Parathyroid adenoma (tissue), 2 donors: Measurements from ENCODE around the gene TMPRSS6.

Source experiments
- H2AFZ ChIP-seq: fragments of 300-600 bp; sonication (generic); one replicate; pipeline ENCODE4 v1.7.0; 2017; ENCODE audit warnings: antibody characterized with exemption, mild to moderate bottlenecking
- H3K27ac ChIP-seq: fragments of 300-600 bp; sonication (generic); one replicate; pipeline ENCODE4 v1.7.0; 2017
- H3K27me3 ChIP-seq: fragments of 300-600 bp; sonication (generic); one replicate; pipeline ENCODE4 v1.7.0; 2017; ENCODE audit warnings: low read length; ENCODE audit not compliant: control insufficient read depth, insufficient read depth
- H3K36me3 ChIP-seq: fragments of 300-600 bp; sonication (generic); one replicate; pipeline ENCODE4 v1.7.0; 2017; ENCODE audit warnings: low read length; ENCODE audit not compliant: control insufficient read depth, insufficient read depth
- H3K4me1 ChIP-seq: fragments of 300-600 bp; sonication (generic); one replicate; pipeline ENCODE4 v1.7.0; 2017; ENCODE audit warnings: control low read depth
- H3K4me2 ChIP-seq: fragments of 300-600 bp; sonication (generic); one replicate; pipeline ENCODE4 v1.7.0; 2017; ENCODE audit warnings: low read length
- H3K4me3 ChIP-seq: fragments of 300-600 bp; sonication (generic); one replicate; pipeline ENCODE4 v1.7.0; 2017; ENCODE audit warnings: low read depth, low read length
- H3K79me2 ChIP-seq: fragments of 300-600 bp; sonication (generic); one replicate; pipeline ENCODE4 v1.7.0; 2017; ENCODE audit warnings: control low read depth
- H3K9ac ChIP-seq: fragments of 300-600 bp; sonication (generic); one replicate; pipeline ENCODE4 v1.7.0; 2017; ENCODE audit warnings: mild to moderate bottlenecking
- H3K9me3 ChIP-seq: fragments of 300-600 bp; sonication (generic); one replicate; pipeline ENCODE4 v1.7.0; 2017; ENCODE audit warnings: low read length; ENCODE audit not compliant: control insufficient read depth
- TF ChIP-seq, protein P1 (sequence below): fragments of 300-600 bp; sonication (generic); IDR thresholded peaks from one replicate; pipeline ENCODE4 v1.7.0; 2017; ENCODE audit warnings: antibody characterized with exemption, mild to moderate bottlenecking
- donor health status: primary hyperparathyroidism.

TMPRSS6 gene

GRCh38 chr22:37128555-37129281 is 19.2 kb upstream of the TMPRSS6 start:
- Histone ChIP-seq H2AFZ (no peak overlapping the region), H3K27ac (no peak overlapping the region), H3K4me3 (no peak overlapping the region), H3K4me2 (no peak overlapping the region), H3K9ac (no peak overlapping the region), H3K79me2 (no peaks in the 10 kb centered on the region), H3K27me3 (no peaks in the 10 kb centered on the region), H3K4me1 (no peaks in the 10 kb centered on the region), H3K9me3 (no peaks in the 10 kb centered on the region), H3K36me3 (no peaks in the 10 kb centered on the region)
- TF ChIP-seq, protein P1, sequence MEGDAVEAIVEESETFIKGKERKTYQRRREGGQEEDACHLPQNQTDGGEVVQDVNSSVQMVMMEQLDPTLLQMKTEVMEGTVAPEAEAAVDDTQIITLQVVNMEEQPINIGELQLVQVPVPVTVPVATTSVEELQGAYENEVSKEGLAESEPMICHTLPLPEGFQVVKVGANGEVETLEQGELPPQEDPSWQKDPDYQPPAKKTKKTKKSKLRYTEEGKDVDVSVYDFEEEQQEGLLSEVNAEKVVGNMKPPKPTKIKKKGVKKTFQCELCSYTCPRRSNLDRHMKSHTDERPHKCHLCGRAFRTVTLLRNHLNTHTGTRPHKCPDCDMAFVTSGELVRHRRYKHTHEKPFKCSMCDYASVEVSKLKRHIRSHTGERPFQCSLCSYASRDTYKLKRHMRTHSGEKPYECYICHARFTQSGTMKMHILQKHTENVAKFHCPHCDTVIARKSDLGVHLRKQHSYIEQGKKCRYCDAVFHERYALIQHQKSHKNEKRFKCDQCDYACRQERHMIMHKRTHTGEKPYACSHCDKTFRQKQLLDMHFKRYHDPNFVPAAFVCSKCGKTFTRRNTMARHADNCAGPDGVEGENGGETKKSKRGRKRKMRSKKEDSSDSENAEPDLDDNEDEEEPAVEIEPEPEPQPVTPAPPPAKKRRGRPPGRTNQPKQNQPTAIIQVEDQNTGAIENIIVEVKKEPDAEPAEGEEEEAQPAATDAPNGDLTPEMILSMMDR: no peak

DNA sequence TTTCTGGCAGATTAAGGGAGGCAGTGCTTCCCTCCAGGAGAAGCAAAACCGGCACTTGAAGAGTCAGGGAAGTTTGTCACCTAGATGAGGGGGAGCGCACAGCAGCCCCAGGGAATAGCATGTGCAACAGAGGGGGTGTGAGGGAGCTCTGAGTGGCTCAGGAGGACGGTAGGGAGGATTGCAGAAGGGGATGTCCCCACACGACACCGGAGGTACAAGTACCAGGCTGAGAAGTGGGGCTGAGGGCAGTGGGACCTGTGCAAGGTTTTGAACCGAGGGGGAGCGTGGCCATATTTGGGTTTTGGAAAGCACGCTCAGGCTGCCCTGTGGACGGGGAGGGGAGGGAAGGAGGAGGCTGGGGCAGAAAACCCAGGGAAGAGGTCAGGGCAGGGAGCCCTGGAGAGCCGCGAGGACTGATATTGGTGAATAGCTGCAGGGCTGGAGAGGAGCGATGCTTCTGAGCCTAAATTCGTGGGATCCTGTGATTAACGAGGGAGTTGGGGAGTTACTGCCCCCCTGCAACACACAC is 17.9 kb upstream of the TMPRSS6 start:
- Histone ChIP-seq H3K27me3 (no peaks in the 10 kb centered on the region), H3K4me1 (no peaks in the 10 kb centered on the region), H3K4me3 (no peak overlapping the region), H2AFZ (no peak overlapping the region), H3K4me2 (no peak overlapping the region), H3K36me3 (no peaks in the 10 kb centered on the region), H3K9ac (no peak overlapping the region), H3K9me3 (no peaks in the 10 kb centered on the region), H3K79me2 (no peaks in the 10 kb centered on the region), H3K27ac (no peak overlapping the region)
- TF ChIP-seq, protein P1: no peak

DNA sequence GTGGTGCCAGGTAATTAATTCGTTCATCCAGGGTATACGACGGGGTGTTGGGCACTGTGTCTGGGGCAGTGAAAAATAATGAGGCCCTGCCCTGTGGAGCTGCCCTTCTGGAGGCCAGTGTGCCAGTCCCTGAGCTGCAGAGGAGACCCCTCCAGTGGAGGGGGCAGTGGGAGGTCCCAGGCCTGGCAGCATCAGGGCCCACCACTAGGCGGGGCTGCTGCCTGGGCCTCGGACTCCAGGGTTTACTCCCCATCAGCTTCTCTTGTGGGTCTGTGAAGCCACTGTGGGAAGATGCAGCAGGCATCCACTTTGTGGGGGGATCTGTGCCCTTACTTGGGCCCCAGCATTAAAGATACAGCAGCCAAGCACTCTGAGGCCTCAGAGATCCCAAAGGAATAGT is 17.4 kb upstream of the TMPRSS6 start:
- no peak overlapping the region for H3K4me3 ChIP-seq
- no peaks in the 10 kb centered on the region for H3K79me2 ChIP-seq
- TF ChIP-seq, protein P1: no peak
- H3K27ac ChIP-seq: no peak overlapping the region
- H3K4me1 ChIP-seq: no peaks in the 10 kb centered on the region
- H2AFZ ChIP-seq: no peak overlapping the region
- H3K36me3 ChIP-seq: no peaks in the 10 kb centered on the region
- no peak overlapping the region for H3K4me2 ChIP-seq
- no peaks in the 10 kb centered on the region for H3K27me3 ChIP-seq
- no peaks in the 10 kb centered on the region for H3K9me3 ChIP-seq
- H3K9ac ChIP-seq: no peak overlapping the region

DNA sequence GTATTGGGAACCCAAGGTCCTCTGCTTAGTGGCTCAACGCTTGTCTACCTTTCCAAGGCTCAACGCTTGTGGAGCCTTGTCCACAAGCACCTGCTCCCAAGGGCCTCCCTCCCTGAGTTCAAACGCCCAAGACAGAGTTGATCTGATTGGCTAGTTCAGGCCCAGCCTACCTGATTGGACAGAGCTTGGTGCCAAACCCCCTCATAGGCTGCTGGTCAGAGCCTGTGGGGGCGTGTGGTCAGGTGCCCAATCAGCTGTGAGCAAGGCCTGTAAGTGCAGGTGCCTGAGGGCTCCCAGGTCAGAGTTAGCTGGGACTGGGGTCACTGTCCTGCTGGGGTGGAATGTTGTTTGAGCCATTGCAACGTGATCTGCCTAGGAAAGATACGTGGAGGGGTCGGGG is 16.9 kb upstream of the TMPRSS6 start:
- Histone ChIP-seq H3K4me3 (no peak overlapping the region), H3K9me3 (no peaks in the 10 kb centered on the region), H3K27ac (no peak overlapping the region), H2AFZ (no peak overlapping the region), H3K4me2 (no peak overlapping the region), H3K79me2 (no peaks in the 10 kb centered on the region), H3K36me3 (no peaks in the 10 kb centered on the region), H3K27me3 (no peaks in the 10 kb centered on the region), H3K4me1 (no peaks in the 10 kb centered on the region), H3K9ac (no peak overlapping the region)
- TF ChIP-seq, protein P1: no peak

DNA sequence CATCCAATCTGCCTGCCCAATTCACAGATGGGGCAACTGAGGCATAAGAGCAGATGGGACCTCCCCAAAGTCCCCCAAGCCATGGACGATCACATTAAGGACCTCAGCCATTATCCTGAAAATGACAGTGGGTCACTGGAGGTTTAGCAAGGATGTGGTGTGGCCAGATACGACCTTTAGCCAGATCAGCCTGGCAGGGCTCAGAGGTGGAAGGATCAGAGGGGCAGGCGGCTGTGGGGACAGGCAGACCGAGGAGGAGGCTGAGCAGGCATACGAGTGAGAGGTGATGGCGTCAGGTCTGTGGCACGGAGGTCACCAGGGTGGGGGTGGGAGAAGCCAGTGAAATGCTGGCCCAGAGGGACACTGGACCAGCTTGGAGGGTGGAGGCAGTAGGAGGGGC is 14.1 kb upstream of the TMPRSS6 start:
- no peak overlapping the region for H3K27ac ChIP-seq
- H3K4me1 ChIP-seq: no peaks in the 10 kb centered on the region
- H3K27me3 ChIP-seq: no peaks in the 10 kb centered on the region
- H3K9me3 ChIP-seq: no peaks in the 10 kb centered on the region
- H2AFZ ChIP-seq: no peak overlapping the region
- H3K4me2 ChIP-seq: no peak overlapping the region
- H3K4me3 ChIP-seq: no peak overlapping the region
- TF ChIP-seq, protein P1: no peak
- no peak overlapping the region for H3K9ac ChIP-seq
- H3K36me3 ChIP-seq: no peaks in the 10 kb centered on the region
- H3K79me2 ChIP-seq: no peaks in the 10 kb centered on the region
